HCT116 (cell line): Measurements from ENCODE around the gene ASS1. TPM values are rescaled to one million over a fixed set of nuclear protein-coding genes. Genes with fewer than 3 reads are reported as not detected.

Source experiments
- ATAC-seq: fragments of 200-7000 bp; cut with Tn5 transposase; 2 replicates; pipeline ENCODE4 v1.9.1; 2020; ENCODE audit warnings: mild to moderate bottlenecking, moderate library complexity
- BruUV-seq: library from RNA; stranded (reverse); fragments of 400-500 nt; replicated peaks from 2 replicates; lab custom pipeline; 2021; lab: Mats Ljungman, UMichigan
- CTCF ChIA-PET: fragments of 300-600 bp; sonication (Branson Sonifier 250); formaldehyde crosslinking; loops from one replicate; lab custom pipeline; 2021; ENCODE audit warnings: antibody characterized with exemption; lab: Charles Lee
- POLR2A ChIA-PET: fragments of 300-600, 350-600 bp; sonication (Branson Sonifier 250); formaldehyde crosslinking; loops from one replicate; lab custom pipeline; 2021; ENCODE audit warnings: antibody characterized with exemption; lab: Charles Lee
- RAD21 ChIA-PET, 2 experiments: fragments of 300-600 bp; sonication (Branson Sonifier 250); formaldehyde crosslinking; loops; one replicate each; lab custom pipeline; 2023; ENCODE audit warnings: low total read pairs in 2 of 2; ENCODE audit not compliant: uncharacterized antibody in 2 of 2, unreplicated experiment in 2 of 2, low non-redundant PET in 1 of 2; lab: Charles Lee
- DNase-seq: peaks from one replicate; pipeline ENCODE4 v3.0.0-alpha.2; 2010; ENCODE audit warnings: low read depth, low spot score
- H2AFZ ChIP-seq: fragments of 200-600 bp; shearing (Covaris generic), sonication (generic); 2 replicates; pipeline ENCODE4 v1.6.1; 2017; ENCODE audit warnings: low read depth, mixed run types, mixed read lengths, antibody characterized with exemption, low read length; ENCODE audit not compliant: poor library complexity, severe bottlenecking
- H3K27ac ChIP-seq: 2 replicates; pipeline ENCODE4 v1.5.1; 2012; ENCODE audit warnings: low read depth, low read length
- H3K27me3 ChIP-seq: fragments of 200-600 bp; sonication (generic); 2 replicates; pipeline ENCODE4 v1.6.1; 2016; ENCODE audit warnings: mixed run types, low read length, mixed read lengths; ENCODE audit not compliant: insufficient read depth
- H3K36me3 ChIP-seq, 2 experiments: fragments of 200-500 bp in 1 of 2; fragments of 200-600 bp in 1 of 2; sonication (Bioruptor generic) in 1 of 2; sonication (generic) in 1 of 2; 2 replicates each; pipeline versions ENCODE4 v1.5.1 to v1.6.1; 2014 to 2016; ENCODE audit warnings: low read length in 2 of 2, inconsistent platforms in 1 of 2, mixed read lengths in 1 of 2, mixed run types in 1 of 2; ENCODE audit not compliant: insufficient read depth in 2 of 2, control insufficient read depth in 1 of 2
- H3K4me1 ChIP-seq, 2 experiments: fragments of 200-600 bp in 1 of 2; sonication (generic) in 1 of 2; 2 replicates each; pipeline versions ENCODE4 v1.5.1 to v1.6.1; 2012 to 2017; ENCODE audit warnings: low read length in 2 of 2, inconsistent platforms in 1 of 2, mild to moderate bottlenecking in 1 of 2, mixed read lengths in 1 of 2, mixed run types in 1 of 2, moderate library complexity in 1 of 2; ENCODE audit not compliant: insufficient read depth in 2 of 2, control insufficient read depth in 1 of 2
- H3K4me2 ChIP-seq: fragments of 200-600 bp; sonication (generic); 2 replicates; pipeline ENCODE4 v1.6.1; 2017; ENCODE audit warnings: mixed run types, low read length, mixed read lengths
- H3K4me3 ChIP-seq, 2 experiments: fragments of 200-600 bp in 1 of 2; sonication (generic) in 1 of 2; replicated peaks in 1 of 2; 2 replicates each; pipeline ENCODE4 v1.5.1; 2011 to 2016; ENCODE audit warnings: low read length in 2 of 2, control low read depth in 1 of 2, low read depth in 1 of 2, mild to moderate bottlenecking in 1 of 2, mixed read lengths in 1 of 2, mixed run types in 1 of 2
- H3K79me2 ChIP-seq: fragments of 200-600 bp; sonication (generic); 2 replicates; pipeline ENCODE4 v1.6.1; 2017; ENCODE audit warnings: mild to moderate bottlenecking, mixed run types, low read length, moderate library complexity, mixed read lengths; ENCODE audit not compliant: insufficient read depth
- H3K9ac ChIP-seq: fragments of 200-600 bp; sonication (generic); 2 replicates; pipeline ENCODE4 v1.6.1; 2016; ENCODE audit warnings: low read length, mixed read lengths
- H3K9me2 ChIP-seq: fragments of 200-600 bp; sonication (generic), shearing (Covaris generic); 2 replicates; pipeline ENCODE4 v1.6.1; 2017; ENCODE audit warnings: mixed run types, mild to moderate bottlenecking, moderate library complexity; ENCODE audit not compliant: insufficient read depth
- H3K9me3 ChIP-seq, 2 experiments: fragments of 200-500 bp in 1 of 2; fragments of 200-600 bp in 1 of 2; sonication (Bioruptor generic) in 1 of 2; sonication (generic) in 1 of 2; 2 replicates each; pipeline ENCODE4 v1.6.1; 2014 to 2017; ENCODE audit warnings: low read length in 2 of 2, mixed read lengths in 2 of 2, inconsistent platforms in 1 of 2, low read depth in 1 of 2, mild to moderate bottlenecking in 1 of 2, mixed run types in 1 of 2, moderate library complexity in 1 of 2; ENCODE audit not compliant: control insufficient read depth in 1 of 2, insufficient read depth in 1 of 2
- H4K20me1 ChIP-seq: fragments of 200-600 bp; sonication (generic), shearing (Covaris generic); 2 replicates; pipeline ENCODE4 v1.6.1; 2017; ENCODE audit warnings: mixed run types, mild to moderate bottlenecking, moderate library complexity; ENCODE audit not compliant: insufficient read depth
- ATF3 ChIP-seq: IDR thresholded peaks from 2 replicates; pipeline ENCODE4 v1.6.1; 2012
- CBX3 ChIP-seq: IDR thresholded peaks from 2 replicates; pipeline ENCODE4 v1.6.1; 2012; ENCODE audit warnings: low read depth
- CEBPB ChIP-seq: IDR thresholded peaks from 2 replicates; pipeline ENCODE4 v1.6.1; 2012; ENCODE audit warnings: low read depth
- EGR1 ChIP-seq: IDR thresholded peaks from 2 replicates; pipeline ENCODE4 v1.6.1; 2012; ENCODE audit warnings: low read depth
- ELF1 ChIP-seq: IDR thresholded peaks from 2 replicates; pipeline ENCODE4 v1.6.1; 2012; ENCODE audit warnings: low read depth, borderline replicate concordance
- EZH2 ChIP-seq: fragments of 200-600 bp; sonication (generic); IDR thresholded peaks from 2 replicates; pipeline ENCODE4 v1.6.1; 2017; ENCODE audit warnings: antibody characterized with exemption, mixed run types
- JUND ChIP-seq: IDR thresholded peaks from 2 replicates; pipeline ENCODE4 v1.6.1; 2012
- MAX ChIP-seq: IDR thresholded peaks from 2 replicates; pipeline ENCODE4 v1.6.1; 2012
- POLR2A ChIP-seq: IDR thresholded peaks from 2 replicates; pipeline ENCODE4 v1.7.0; 2011; ENCODE audit warnings: borderline replicate concordance; ENCODE audit not compliant: insufficient read depth, insufficient read length; ENCODE audit errors: extremely low read depth
- REST ChIP-seq: IDR thresholded peaks from 2 replicates; pipeline ENCODE4 v1.6.1; 2012; ENCODE audit warnings: low read depth
- SIN3A ChIP-seq: IDR thresholded peaks from 2 replicates; pipeline ENCODE4 v1.6.1; 2012; ENCODE audit warnings: low read depth
- SP1 ChIP-seq: IDR thresholded peaks from 2 replicates; pipeline ENCODE4 v1.6.1; 2012; ENCODE audit warnings: low read depth
- SRF ChIP-seq: IDR thresholded peaks from 2 replicates; pipeline ENCODE4 v1.6.1; 2012; ENCODE audit warnings: low read depth
- TCF7L2 ChIP-seq: IDR thresholded peaks from 2 replicates; pipeline ENCODE4 v1.7.0; 2011; ENCODE audit warnings: borderline replicate concordance, inconsistent platforms; ENCODE audit not compliant: insufficient read depth, insufficient read length; ENCODE audit errors: extremely low read depth
- YY1 ChIP-seq: IDR thresholded peaks from 2 replicates; pipeline ENCODE4 v1.6.1; 2011; ENCODE audit warnings: low read length, low read depth, moderate library complexity, mild to moderate bottlenecking; ENCODE audit not compliant: insufficient replicate concordance; ENCODE audit errors: extremely low read depth
- ZNF274 ChIP-seq: fragments of 200-500 bp; sonication (Bioruptor generic); IDR thresholded peaks from 2 replicates; pipeline ENCODE4 v1.6.1; 2014; ENCODE audit warnings: mild to moderate bottlenecking, low read depth, low read length, inconsistent platforms
- intact Hi-C: fragments of 100-400 bp; cut with micrococcal nuclease; formaldehyde crosslinking; loops from 2 replicates; pipeline ENCODE4 v1.10.0; 2022
- total RNA-seq: library from RNA; stranded (reverse); gene quantifications from one replicate; pipeline ENCODE4 v1.2.1, GENCODE V29; 2021; ENCODE audit not compliant: unreplicated experiment
- TF ChIP-seq, protein P1 (sequence below), 3 experiments: fragments of 200-600 bp in 1 of 3; sonication (generic) in 1 of 3; IDR thresholded peaks in 2 of 3; conservative IDR thresholded peaks in 1 of 3; 2 replicates each; pipeline ENCODE4 v1.5.1; 2012 to 2017; ENCODE audit warnings: low read depth in 2 of 3, low read length in 2 of 3, antibody characterized with exemption in 1 of 3, borderline replicate concordance in 1 of 3, control low read depth in 1 of 3, mild to moderate bottlenecking in 1 of 3, mixed read lengths in 1 of 3, mixed run types in 1 of 3, moderate library complexity in 1 of 3; ENCODE audit not compliant: insufficient read depth in 1 of 3
- TF ChIP-seq, protein P2 (sequence below): IDR thresholded peaks from 2 replicates; pipeline ENCODE4 v1.6.1; 2011; ENCODE audit warnings: mild to moderate bottlenecking, low read length, moderate library complexity; ENCODE audit not compliant: insufficient replicate concordance; ENCODE audit errors: extremely low read depth

Gene ASS1
- total RNA-seq, 1 experiment from 2014 or later = 92.6 TPM

DNA sequence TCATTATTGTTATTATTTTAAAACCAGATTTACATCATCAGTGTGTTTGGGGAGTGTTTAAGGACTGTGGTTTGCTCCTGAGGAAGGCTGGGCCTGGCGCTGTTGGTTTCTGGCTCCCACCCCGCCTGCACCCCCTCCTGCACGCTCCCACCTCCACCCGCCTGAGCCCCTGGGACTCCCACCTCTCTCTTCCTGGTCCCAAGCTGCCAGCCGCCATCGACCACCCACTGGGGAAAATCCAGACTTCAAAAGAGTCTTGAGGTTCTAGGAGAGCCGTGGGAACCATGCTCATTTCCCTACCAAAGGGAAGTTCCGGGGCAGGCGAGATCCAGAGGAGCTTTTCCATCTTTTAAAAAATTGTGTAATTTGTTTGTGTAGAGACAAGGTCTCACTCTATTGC is 99.6 kb downstream of the ASS1 start:
- no peaks in the 10 kb centered on the region for H3K79me2 ChIP-seq
- no peak overlapping the region for H3K9ac ChIP-seq
- ATAC-seq = no peak
- BruUV-seq = no TSS peak
- intact Hi-C loops = no loop called here
- RAD21 ChIA-PET = no interaction called here
- no peak overlapping the region for H2AFZ ChIP-seq
- TF ChIP-seq JUND = no peak
- no peak for TF ChIP-seq SRF
- TF ChIP-seq TCF7L2 = no peak
- no peak for TF ChIP-seq ATF3
- no peak for TF ChIP-seq SP1
- no peak for TF ChIP-seq REST
- no peak for TF ChIP-seq EGR1
- no peak for TF ChIP-seq EZH2
- TF ChIP-seq CEBPB = no peak
- no peak for TF ChIP-seq MAX
- TF ChIP-seq, protein P1, sequence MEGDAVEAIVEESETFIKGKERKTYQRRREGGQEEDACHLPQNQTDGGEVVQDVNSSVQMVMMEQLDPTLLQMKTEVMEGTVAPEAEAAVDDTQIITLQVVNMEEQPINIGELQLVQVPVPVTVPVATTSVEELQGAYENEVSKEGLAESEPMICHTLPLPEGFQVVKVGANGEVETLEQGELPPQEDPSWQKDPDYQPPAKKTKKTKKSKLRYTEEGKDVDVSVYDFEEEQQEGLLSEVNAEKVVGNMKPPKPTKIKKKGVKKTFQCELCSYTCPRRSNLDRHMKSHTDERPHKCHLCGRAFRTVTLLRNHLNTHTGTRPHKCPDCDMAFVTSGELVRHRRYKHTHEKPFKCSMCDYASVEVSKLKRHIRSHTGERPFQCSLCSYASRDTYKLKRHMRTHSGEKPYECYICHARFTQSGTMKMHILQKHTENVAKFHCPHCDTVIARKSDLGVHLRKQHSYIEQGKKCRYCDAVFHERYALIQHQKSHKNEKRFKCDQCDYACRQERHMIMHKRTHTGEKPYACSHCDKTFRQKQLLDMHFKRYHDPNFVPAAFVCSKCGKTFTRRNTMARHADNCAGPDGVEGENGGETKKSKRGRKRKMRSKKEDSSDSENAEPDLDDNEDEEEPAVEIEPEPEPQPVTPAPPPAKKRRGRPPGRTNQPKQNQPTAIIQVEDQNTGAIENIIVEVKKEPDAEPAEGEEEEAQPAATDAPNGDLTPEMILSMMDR (IDR thresholded peaks at IDR 0.05 in 2 of 3, conservative IDR thresholded peaks at IDR 0.05 in 1 of 3; ENCODE audit: borderline replicate concordance in 1 of 3, insufficient read depth in 1 of 3, low read depth in 2 of 3, low read length in 2 of 3) = no peak
- TF ChIP-seq POLR2A = no peak
- no peak for TF ChIP-seq YY1
- TF ChIP-seq CBX3 = no peak
- TF ChIP-seq, protein P2, sequence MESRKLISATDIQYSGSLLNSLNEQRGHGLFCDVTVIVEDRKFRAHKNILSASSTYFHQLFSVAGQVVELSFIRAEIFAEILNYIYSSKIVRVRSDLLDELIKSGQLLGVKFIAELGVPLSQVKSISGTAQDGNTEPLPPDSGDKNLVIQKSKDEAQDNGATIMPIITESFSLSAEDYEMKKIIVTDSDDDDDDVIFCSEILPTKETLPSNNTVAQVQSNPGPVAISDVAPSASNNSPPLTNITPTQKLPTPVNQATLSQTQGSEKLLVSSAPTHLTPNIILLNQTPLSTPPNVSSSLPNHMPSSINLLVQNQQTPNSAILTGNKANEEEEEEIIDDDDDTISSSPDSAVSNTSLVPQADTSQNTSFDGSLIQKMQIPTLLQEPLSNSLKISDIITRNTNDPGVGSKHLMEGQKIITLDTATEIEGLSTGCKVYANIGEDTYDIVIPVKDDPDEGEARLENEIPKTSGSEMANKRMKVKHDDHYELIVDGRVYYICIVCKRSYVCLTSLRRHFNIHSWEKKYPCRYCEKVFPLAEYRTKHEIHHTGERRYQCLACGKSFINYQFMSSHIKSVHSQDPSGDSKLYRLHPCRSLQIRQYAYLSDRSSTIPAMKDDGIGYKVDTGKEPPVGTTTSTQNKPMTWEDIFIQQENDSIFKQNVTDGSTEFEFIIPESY = no peak
- TF ChIP-seq ZNF274 = no peak
- no peak for TF ChIP-seq ELF1
- TF ChIP-seq SIN3A = no peak
- H3K4me1 ChIP-seq = peaks cover 5 to 23% of the 10 kb centered on the region in 2 experiments
- no peaks in the 10 kb centered on the region for H4K20me1 ChIP-seq
- no peaks in the 10 kb centered on the region for H3K36me3 ChIP-seq
- H3K27ac ChIP-seq = no peak overlapping the region
- POLR2A ChIA-PET = no interaction called here
- peaks cover 2% of the 10 kb centered on the region; the same call in 1 of the 2 replicates for H3K27me3 ChIP-seq
- H3K4me2 ChIP-seq = no peak overlapping the region
- DNase-seq = no peak
- H3K9me2 ChIP-seq = no peaks in the 10 kb centered on the region
- no peaks in the 10 kb centered on the region for H3K9me3 ChIP-seq
- CTCF ChIA-PET = no interaction called here
- H3K4me3 ChIP-seq = no peak overlapping the region
